ENCODE measurements around the gene SSPN. TPM values are rescaled to one million over a fixed set of nuclear protein-coding genes. Genes with fewer than 3 reads are reported as not detected.

Gene SSPN
- total RNA-seq, 1 experiment from 2014 or later = 0.17 TPM

DNA sequence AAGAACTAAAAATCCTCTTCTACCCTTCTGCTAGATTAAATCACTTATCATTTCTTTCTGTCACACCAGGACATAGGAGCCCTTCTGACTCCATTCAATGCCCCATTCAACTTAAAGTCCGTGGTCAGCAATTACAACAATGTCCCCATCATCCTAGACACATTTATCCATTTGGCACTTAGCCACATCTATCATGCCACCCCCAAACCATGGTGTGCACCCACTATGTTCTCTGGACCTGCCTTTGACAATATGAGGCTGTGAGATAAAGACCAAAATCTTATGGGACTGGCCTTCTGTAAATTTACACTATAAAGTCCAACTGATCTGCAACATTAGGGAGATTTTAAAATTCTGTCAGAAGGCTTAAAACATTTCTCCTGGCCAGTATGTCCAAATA, 104.4 kb downstream of the SSPN start:
- Histone ChIP-seq H3K9me3 (ENCODE audit: control insufficient read depth in 1 of 2, insufficient read depth in 1 of 2, low read depth in 1 of 2, low read length in 2 of 2) (no peaks in the 10 kb centered on the region), H2AFZ (ENCODE audit: low read depth, low read length, poor library complexity, severe bottlenecking) (peak overlapping the region; percentile 95), H3K9ac (ENCODE audit: low read length) (no peak overlapping the region), H3K36me3 (ENCODE audit: control insufficient read depth in 1 of 2, insufficient read depth in 2 of 2, low read length in 2 of 2) (no peaks in the 10 kb centered on the region), H3K4me1 (ENCODE audit: control insufficient read depth in 1 of 2, insufficient read depth in 2 of 2, low read length in 2 of 2) (peaks cover 6 to 16% of the 10 kb centered on the region in 2 experiments; a peak in 3 of 4 replicates), H3K9me2 (ENCODE audit: insufficient read depth) (no peaks in the 10 kb centered on the region), H3K27ac (ENCODE audit: low read depth, low read length) (no peak overlapping the region), H4K20me1 (ENCODE audit: insufficient read depth) (no peaks in the 10 kb centered on the region), H3K27me3 (ENCODE audit: insufficient read depth, low read length) (no peaks in the 10 kb centered on the region), H3K79me2 (ENCODE audit: insufficient read depth, low read length) (no peaks in the 10 kb centered on the region), H3K4me2 (ENCODE audit: low read length) (peak overlapping the region; percentile 77), H3K4me3 (replicated peaks in 1 of 2; ENCODE audit: low read depth in 1 of 2, low read length in 2 of 2) (no peak overlapping the region; a peak in 1 of 4 replicates)
- CTCF ChIA-PET = no interaction called here
- ATAC-seq (no peak), DNase-seq (ENCODE audit: low read depth, low spot score) (no peak)
- RAD21 ChIA-PET (ENCODE audit: low non-redundant PET in 1 of 2, low total read pairs in 2 of 2, uncharacterized antibody in 2 of 2, unreplicated experiment in 2 of 2) = no interaction called here
- POLR2A ChIA-PET = no interaction called here
- intact Hi-C loops (cut with micrococcal nuclease) = loop anchor here (10.0 kb wide), 1 partner anchor 175 kb away; the partner anchor contains the start of gene BHLHE41
- TF ChIP-seq CBX3 (IDR thresholded peaks at IDR 0.05; ENCODE audit: low read depth) (no peak), EZH2 (IDR thresholded peaks at IDR 0.05) (no peak), ZNF274 (IDR thresholded peaks at IDR 0.05; ENCODE audit: low read depth, low read length) (no peak), CTCF (IDR thresholded peaks at IDR 0.05 in 2 of 3, conservative IDR thresholded peaks at IDR 0.05 in 1 of 3; ENCODE audit: borderline replicate concordance in 1 of 3, insufficient read depth in 1 of 3, low read depth in 2 of 3, low read length in 2 of 3) (no peak)
- no TSS peak for BruUV-seq (replicated peaks)

Other genes starting within 250 kb of the SSPN start
- gene RASSF8, start 236.9 kb upstream of the SSPN start, total RNA-seq (2021; ENCODE audit: unreplicated experiment) = 9.2 TPM
- 4.7 TPM for gene BHLHE41, start 70.5 kb upstream of the SSPN start, total RNA-seq (2021; ENCODE audit: unreplicated experiment)

Measured in HCT116 (cell line).